GM18498 (cell line): Measurements from ENCODE around the gene NKX2-8.
"Not testable (repeated sequence)": the region's sequence is repeated elsewhere in the genome, so short reads cannot be mapped to it uniquely, and the experiment has no call there.

ENCODE experiments used
- ATAC-seq: cut with Tn5 transposase; IDR thresholded peaks from one replicate; pipeline ENCODE4 v1.9.1; 2021; ENCODE audit warnings: mild to moderate bottlenecking, moderate library complexity; ENCODE audit not compliant: unreplicated experiment

NKX2-8 gene

DNA sequence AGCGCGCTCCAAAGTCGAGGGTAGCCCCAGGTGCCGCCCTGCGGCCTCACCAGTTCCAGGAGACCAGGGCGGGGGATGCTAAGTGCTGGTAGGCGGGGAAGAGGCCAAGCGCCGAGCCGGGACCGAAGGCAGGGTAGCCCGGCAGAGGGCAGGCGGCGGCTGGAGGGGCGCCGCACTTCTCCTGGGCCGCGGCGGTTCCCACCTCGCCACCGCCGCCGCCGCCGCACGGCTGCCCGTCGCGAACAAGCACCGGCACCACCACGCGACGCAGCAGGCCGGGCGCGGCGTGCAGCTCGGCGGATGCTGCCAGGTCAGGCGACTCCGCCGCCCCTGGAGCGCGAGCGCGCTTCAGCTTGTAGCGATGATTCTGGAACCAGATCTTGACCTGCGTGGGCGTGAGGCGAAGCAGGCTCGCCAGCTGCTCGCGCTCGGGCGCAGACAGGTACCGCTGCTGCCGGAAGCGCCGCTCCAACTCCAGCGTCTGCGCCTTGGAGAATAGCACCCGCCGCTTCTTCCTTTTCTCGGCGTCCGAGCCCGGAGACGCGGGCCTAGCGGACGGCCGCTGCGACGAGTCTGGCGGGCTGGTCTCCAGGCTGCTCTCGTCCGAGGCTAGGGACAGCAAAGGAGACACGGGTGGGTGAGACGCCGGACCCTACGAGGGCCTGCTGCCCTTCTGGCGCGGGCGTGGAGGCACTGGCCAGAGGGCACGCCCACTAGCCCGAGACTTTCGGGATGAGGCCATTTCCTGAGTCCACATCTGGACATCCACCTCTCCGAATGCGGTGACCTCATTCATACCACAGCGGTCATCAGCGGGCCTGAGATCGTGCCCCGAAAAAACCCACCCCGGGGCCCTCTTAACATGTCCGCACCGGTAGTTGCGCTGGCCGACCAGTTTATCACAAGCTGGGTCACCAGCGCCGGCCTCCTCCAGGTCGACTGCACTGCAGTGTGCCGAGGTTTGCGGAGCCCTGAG lies 1.3 kb downstream of the NKX2-8 start:
- peak; percentile 52 for ATAC-seq

DNA sequence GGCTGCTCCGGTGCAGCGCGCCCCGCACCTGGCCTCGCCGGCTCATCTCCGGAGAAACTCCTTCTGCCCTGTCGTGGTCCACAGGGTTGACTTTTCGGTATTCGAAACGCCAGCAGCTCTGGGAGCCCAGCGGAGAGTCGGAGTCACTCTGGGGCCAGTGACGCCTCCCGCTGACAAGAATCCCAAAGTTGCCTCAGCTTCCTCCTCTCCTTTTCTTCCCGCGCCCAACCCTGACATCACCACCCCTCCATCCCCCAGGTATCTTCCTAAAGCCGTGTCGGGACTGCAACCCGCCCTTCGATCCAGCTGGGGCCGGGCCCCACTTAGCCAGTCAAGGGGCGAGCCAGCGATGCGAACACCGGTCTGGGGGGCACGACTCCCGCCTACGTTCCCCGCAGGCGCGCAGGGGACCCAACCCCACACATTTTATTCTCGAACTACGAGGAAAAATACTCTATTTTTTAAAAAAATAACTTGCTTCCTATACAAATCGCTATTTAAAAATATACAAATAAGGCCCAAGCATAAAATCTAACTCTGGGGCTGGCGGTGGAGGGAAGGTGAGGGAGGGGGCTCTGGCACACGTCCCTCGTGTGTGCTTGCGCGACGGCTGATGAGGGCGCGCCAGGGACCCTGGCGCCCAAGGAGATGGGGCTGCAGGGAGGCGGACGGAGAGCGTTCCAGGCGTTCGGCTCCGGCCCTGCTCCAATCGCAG lies 2.1 kb downstream of the NKX2-8 start:
- ATAC-seq = no peak

DNA sequence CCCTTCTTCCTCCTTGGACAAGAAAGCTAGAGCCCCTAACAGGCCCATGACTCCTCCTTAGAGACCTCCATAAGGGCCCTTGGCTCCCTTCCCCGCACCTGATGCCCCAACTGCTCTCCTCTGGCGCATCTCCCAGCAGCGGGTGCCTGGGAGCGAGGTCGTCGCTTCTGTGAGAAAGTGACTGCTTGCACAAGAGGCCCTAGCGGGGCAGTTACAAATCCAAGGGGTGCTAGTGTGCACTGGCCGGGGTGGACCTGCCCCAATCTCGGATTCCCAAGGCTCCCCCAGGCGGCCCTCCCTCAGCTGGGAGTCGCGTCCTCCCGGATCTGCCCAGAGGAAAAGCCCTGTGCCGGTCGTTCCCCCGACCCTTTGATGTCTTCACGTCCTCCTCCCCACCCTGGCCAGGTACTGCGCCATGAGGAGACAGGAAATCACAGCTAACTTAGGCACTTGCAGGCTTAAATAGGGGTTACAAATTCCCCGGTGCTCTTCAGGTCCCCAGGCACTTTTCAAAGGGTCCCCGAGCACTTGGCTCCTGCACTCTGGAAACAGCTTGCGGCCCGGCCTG lies 2.8 kb downstream of the NKX2-8 start:
- no peak for ATAC-seq

DNA sequence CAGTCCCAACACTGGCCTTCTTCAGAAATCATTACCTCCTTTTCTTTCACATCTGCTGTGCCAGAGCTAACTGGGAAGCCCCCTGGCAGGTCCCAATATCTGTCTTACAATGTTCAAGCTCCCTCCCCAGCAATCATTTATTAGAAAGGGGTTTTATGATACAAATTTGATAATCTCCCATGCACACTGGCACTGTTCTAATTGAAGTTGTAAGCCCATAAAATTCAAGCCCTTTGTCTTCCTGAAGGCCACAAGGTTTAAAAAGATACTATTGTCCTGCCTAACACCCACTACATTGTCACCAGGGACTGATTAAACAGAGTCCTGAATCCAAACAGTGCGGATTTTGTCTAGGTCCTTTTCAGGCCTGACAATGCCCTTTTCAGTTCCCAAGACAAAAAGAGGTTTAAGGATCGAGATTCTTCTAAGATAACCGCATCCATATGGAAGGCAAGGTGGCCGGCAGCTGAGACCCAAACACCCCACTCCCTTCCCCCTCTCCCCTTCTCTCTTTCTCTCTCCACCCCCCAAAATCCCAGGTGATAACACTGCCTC lies 3.3 kb downstream of the NKX2-8 start:
- ATAC-seq = no peak

DNA sequence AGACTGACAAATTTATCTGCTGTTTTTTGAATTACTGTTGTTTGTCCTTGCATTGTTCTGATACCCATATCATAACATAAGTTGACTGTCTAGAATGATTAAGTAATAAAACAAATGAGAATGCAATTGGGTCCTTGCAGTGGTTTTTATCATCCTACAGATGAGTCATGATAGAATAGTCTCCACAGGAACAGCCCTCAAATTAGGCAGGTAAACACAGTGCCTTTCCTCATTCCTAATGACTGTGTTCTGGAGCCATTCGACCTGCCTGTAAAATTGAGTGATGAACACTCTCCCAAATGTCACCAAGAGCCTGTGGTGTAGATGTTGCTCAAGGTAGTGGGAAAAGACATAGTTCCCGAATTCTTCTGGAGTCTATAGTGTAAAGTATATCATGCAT lies 12.3 kb downstream of the NKX2-8 start:
- no peak for ATAC-seq

DNA sequence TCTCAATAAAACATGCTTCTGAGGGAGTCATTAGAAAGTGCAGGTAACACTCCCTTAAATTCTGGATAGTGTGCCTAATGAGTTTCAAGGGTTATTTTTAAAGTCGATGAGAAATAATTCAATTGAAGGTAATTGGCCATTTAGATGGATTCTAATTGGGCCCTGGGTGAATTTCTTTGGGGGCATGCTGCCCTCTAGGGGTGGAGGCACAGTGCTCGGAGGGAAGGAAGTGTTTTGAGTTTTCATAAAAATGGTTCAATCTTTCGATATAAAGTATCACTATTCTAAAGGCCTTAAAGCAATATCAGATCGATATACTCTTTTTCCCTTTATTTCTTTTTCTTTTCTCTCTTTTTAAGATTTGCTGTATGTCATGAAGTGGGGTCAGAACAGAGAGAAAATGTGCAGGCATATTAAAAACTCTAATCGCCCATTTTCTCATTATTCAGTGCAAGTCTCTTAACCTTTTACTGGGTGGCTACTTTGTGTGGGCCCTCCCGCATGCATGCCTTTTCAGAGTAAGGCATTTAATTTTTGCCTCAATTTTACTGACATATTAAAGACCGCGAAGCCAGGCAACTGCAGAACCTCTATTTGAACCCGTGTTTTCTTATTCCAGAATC lies 25.5 kb downstream of the NKX2-8 start:
- ATAC-seq = no peak

DNA sequence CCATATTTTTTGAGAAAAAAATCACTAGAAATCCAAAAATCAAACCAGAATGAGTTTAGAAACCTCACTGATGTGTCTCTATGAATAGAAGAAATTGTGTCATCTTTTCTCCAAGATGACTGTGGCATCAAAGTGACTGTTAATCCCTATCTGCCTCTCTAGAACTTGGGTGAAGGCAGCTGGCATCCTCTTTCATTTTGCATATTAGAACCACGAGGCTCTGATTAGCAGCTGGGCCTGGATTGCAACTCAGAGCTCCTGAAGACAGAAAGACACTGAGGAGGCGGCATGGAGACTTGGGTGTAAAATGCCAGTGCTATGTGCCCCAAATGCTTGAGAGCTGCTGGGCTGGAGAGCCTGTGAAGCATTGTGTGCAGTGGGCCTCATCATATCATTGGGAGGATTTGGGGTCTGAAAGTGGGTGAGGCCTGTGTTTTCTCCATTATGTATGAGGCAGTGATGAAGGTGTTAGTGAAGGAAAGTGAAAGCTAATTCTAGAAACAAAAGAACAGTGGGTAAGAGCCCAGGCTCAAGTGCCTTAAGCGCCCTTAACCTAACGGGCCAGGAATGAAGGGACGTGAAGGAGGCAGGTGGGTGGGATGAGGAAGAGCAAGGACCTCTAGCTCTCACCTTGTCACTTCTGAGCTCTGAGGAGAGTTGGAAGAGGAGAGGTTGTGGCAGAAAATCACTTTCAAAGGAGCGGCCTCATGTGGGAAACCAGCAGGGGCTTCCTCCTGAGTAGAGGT lies 26.2 kb downstream of the NKX2-8 start:
- no peak for ATAC-seq

DNA sequence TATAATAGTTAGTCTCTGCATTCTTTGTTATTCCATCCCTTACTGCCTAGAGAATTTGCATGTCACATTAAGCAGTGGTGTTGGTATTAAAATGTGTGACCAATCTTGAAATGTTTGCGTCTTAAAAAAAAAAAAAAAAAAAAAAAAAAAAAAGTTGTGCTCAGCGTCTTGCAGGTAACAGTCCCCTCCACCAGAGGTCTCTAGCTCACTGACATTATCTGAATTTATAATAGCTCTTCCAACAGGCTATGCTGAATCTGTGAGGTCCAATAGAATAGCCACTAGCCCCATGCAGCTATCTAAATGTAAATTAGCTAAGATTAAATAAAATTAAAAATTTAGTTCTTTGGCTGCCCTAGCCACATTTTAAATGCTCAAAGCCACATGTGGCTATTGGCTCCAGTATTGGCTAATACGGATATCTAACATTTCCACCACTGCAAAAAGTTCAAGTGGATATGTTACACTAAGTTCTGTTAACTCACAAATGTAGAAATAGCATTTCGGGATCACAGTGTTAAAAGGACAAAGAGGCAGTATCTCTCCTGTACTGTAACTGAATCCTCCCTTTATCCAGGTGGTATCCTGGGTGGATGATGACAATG lies 28.7 kb downstream of the NKX2-8 start:
- ATAC-seq = peak; percentile 77

DNA sequence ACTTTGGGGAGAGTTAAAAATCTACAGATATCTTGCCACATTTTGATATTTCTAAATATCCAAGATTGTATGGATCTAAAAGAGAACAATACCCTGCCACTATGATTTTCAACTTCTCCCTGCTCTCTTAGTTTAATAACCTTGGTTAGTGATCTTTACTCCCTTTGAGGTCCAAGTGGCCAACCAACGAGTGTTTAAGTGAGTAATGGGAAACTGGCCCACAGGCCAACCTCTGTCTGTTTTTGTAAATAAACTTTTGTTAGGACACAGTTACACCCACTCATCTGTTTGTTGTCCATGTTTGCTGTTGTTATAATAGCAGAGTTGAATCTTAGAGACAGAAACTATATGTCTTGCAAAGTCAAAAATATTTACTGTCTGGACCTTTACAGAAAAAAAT lies 31.5 kb downstream of the NKX2-8 start:
- ATAC-seq = no peak

DNA sequence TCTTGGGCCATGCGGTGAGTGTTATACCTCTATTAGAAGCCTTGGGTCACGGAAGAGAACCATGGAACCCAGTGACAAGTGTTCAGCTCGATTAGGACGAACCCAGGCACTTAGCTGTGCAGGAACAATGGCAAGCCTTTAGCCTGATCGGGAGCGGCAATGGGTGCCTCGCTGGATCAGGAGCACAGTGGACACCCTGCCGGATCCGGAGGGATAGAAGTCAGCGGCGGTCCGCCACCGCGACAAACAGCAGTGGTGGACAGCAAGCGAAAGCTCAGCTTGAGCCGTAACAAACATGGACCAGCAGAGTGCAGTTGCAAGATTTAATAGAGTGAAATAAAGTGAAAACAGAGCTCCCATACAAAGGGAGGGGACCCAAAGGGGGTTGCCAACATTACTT lies 38.1 kb downstream of the NKX2-8 start:
- ATAC-seq = not testable (repeated sequence)

DNA sequence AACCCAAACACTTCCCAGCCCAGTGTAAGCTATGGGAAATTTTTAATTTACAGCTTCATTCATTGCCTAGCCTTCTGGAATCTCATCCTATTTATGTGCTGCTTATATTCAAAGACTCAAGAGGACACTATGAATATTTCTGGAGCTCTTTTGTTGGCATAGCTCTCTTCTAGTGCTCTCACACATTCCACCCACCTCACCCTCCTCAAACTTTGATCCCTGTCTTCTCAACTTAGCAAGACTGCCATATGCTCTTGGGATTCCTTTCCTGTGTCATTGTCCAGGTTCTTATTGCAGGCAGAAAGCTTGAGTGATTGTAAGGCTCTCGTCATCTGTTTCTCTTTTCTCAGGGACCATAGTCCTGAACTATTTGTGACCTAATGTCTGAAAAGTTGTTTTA lies 44.4 kb downstream of the NKX2-8 start:
- ATAC-seq = no peak
